ENCODE measurements around the gene LRRC10.

Gene LRRC10

GRCh38 chr12:69627501-69627900, 16.8 kb upstream of the LRRC10 start:
- H3K4me3 Mint-ChIP-seq, result no peak overlapping the region
- TF ChIP-seq CTCF (IDR thresholded peaks at IDR 0.05), result no peak
- no peaks in the 10 kb centered on the region for H3K4me1 Mint-ChIP-seq
- peaks cover 12% of the 10 kb centered on the region for H3K27me3 Mint-ChIP-seq (ENCODE audit: low read depth, poor library complexity)
- no peak overlapping the region for H3K27ac Mint-ChIP-seq
- DNase-seq, result no peak
- no peaks in the 10 kb centered on the region for H3K9me3 Mint-ChIP-seq
- no peaks in the 10 kb centered on the region for H3K36me3 Mint-ChIP-seq (ENCODE audit: low read depth)

GRCh38 chr12:69623970-69624369, 13.3 kb upstream of the LRRC10 start:
- Mint-ChIP-seq H3K4me1 (no peaks in the 10 kb centered on the region), H3K4me3 (no peak overlapping the region), H3K36me3 (ENCODE audit: low read depth) (no peaks in the 10 kb centered on the region), H3K27me3 (ENCODE audit: low read depth, poor library complexity) (peaks cover 19% of the 10 kb centered on the region), H3K9me3 (no peaks in the 10 kb centered on the region), H3K27ac (no peak overlapping the region)
- no peak for DNase-seq
- TF ChIP-seq CTCF (IDR thresholded peaks at IDR 0.05), result no peak

- Mint-ChIP-seq H3K27ac (no peak overlapping the region), H3K27me3 (ENCODE audit: low read depth, poor library complexity) (peaks cover 22% of the 10 kb centered on the region), H3K4me1 (no peaks in the 10 kb centered on the region), H3K36me3 (ENCODE audit: low read depth) (no peaks in the 10 kb centered on the region), H3K4me3 (no peak overlapping the region), H3K9me3 (no peaks in the 10 kb centered on the region)
- no peak for TF ChIP-seq CTCF (IDR thresholded peaks at IDR 0.05)
- DNase-seq, result no peak
These were observed 10.8 kb upstream of the LRRC10 start for GRCh38 chr12:69621551-69621950.

- H3K36me3 Mint-ChIP-seq (ENCODE audit: low read depth), result no peaks in the 10 kb centered on the region
- peaks cover 28% of the 10 kb centered on the region for H3K27me3 Mint-ChIP-seq (ENCODE audit: low read depth, poor library complexity)
- H3K4me1 Mint-ChIP-seq, result no peaks in the 10 kb centered on the region
- no peak overlapping the region for H3K27ac Mint-ChIP-seq
- H3K9me3 Mint-ChIP-seq, result no peaks in the 10 kb centered on the region
- DNase-seq, result no peak
- H3K4me3 Mint-ChIP-seq, result no peak overlapping the region
- TF ChIP-seq CTCF (IDR thresholded peaks at IDR 0.05), result no peak
These were observed 10.2 kb upstream of the LRRC10 start for GRCh38 chr12:69620921-69621320.

- Mint-ChIP-seq H3K9me3 (no peaks in the 10 kb centered on the region), H3K27ac (no peak overlapping the region), H3K36me3 (ENCODE audit: low read depth) (no peaks in the 10 kb centered on the region), H3K27me3 (ENCODE audit: low read depth, poor library complexity) (peaks cover 29% of the 10 kb centered on the region), H3K4me3 (no peak overlapping the region), H3K4me1 (no peaks in the 10 kb centered on the region)
- no peak for DNase-seq
- TF ChIP-seq CTCF (IDR thresholded peaks at IDR 0.05), result no peak
These were observed 9.4 kb upstream of the LRRC10 start for GRCh38 chr12:69620077-69620476.

- no peaks in the 10 kb centered on the region for H3K9me3 Mint-ChIP-seq
- no peaks in the 10 kb centered on the region for H3K36me3 Mint-ChIP-seq (ENCODE audit: low read depth)
- H3K27ac Mint-ChIP-seq, result no peak overlapping the region
- H3K4me3 Mint-ChIP-seq, result no peak overlapping the region
- H3K27me3 Mint-ChIP-seq (ENCODE audit: low read depth, poor library complexity), result peaks cover 27% of the 10 kb centered on the region
- no peak for DNase-seq
- no peaks in the 10 kb centered on the region for H3K4me1 Mint-ChIP-seq
- TF ChIP-seq CTCF (IDR thresholded peaks at IDR 0.05), result no peak
These were observed 8.3 kb upstream of the LRRC10 start for GRCh38 chr12:69619050-69619449.
